ENCODE data around the gene PPM1F.
"Not testable (repeated sequence)": the region's sequence is repeated elsewhere in the genome, so short reads cannot be mapped to it uniquely, and the experiment has no call there.

PPM1F gene

DNA sequence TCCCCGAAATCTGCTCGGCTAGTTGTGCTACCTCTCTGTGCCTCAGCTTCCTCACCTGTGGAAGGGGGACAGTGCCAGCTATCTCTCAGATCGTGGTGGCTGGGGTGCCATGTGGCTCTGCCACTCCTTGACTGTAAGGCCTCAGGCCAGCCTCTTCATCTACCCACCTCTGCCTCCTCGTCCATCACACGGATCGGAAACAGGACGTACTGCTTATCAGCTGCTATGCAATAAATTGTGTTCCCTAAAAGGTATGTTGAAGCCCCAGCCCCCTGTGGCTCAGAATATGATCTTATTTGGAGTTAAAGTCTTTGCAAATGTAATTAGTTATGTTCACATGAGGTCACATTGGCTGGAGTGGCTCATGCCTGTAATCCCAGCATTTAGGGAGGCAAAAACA, 7.8 kb downstream of the PPM1F start:
- Histone ChIP-seq H3K9me3 (ENCODE audit: severe bottlenecking) (no peaks in the 10 kb centered on the region), H3K36me3 (peaks cover 3% of the 10 kb centered on the region), H3K27me3 (ENCODE audit: insufficient read depth, low read depth, severe bottlenecking) (no peaks in the 10 kb centered on the region), H3K4me3 (ENCODE audit: low read depth, low read length) (no peak overlapping the region), H3K27ac (no peak overlapping the region)
- TF ChIP-seq, protein P1, sequence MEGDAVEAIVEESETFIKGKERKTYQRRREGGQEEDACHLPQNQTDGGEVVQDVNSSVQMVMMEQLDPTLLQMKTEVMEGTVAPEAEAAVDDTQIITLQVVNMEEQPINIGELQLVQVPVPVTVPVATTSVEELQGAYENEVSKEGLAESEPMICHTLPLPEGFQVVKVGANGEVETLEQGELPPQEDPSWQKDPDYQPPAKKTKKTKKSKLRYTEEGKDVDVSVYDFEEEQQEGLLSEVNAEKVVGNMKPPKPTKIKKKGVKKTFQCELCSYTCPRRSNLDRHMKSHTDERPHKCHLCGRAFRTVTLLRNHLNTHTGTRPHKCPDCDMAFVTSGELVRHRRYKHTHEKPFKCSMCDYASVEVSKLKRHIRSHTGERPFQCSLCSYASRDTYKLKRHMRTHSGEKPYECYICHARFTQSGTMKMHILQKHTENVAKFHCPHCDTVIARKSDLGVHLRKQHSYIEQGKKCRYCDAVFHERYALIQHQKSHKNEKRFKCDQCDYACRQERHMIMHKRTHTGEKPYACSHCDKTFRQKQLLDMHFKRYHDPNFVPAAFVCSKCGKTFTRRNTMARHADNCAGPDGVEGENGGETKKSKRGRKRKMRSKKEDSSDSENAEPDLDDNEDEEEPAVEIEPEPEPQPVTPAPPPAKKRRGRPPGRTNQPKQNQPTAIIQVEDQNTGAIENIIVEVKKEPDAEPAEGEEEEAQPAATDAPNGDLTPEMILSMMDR (IDR thresholded peaks at IDR 0.05; ENCODE audit: low read depth, low read length): no peak
- no peak for DNase-seq

DNA sequence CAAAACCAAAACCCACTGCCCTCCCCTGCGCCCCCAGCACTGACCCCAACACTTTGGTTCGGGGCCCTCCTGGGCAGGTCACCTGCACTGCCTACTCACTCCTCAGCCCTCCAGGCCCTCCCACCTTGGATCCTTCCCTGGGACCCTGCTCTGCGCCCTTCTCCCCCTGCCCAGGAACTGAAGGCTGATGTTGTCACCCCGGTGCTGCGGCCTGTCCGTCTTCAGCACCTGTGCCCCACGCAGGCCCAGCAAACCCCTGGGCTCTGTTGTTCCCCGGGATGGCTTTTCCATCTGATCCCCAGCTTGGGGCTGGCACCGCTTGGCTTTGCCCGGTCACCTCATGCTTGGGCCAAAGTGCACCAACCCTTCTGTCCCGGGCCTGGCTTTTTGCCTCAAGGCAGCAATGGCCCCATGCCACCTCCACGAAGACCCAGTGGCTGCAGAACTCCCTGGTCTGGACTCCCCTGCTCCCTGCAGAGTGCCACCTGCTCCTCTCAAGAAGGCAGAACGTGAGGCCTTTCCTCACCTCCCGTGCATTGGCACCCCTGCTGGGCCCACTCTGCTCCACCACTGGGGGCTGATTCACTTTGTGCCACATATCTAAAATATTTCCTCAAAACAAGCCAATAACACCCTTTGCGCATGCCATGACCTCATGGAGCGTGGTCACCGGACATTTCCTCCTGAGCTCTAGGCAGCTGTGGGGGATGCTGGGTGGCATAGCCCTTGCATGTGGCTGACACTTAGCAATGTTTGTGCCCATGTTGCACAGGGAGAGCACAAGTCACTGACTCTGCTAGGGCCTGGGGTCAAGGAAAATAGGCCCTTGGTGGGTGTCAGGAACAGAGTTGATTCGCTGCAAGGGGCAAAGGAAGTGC, 8.8 kb downstream of the PPM1F start:
- Histone ChIP-seq H3K4me3 (ENCODE audit: low read depth, low read length) (no peak overlapping the region), H3K36me3 (peaks cover 3% of the 10 kb centered on the region), H3K27ac (no peak overlapping the region), H3K9me3 (ENCODE audit: severe bottlenecking) (no peaks in the 10 kb centered on the region), H3K27me3 (ENCODE audit: insufficient read depth, low read depth, severe bottlenecking) (no peaks in the 10 kb centered on the region)
- TF ChIP-seq, protein P1 (IDR thresholded peaks at IDR 0.05; ENCODE audit: low read depth, low read length): no peak
- DNase-seq: no peak

DNA sequence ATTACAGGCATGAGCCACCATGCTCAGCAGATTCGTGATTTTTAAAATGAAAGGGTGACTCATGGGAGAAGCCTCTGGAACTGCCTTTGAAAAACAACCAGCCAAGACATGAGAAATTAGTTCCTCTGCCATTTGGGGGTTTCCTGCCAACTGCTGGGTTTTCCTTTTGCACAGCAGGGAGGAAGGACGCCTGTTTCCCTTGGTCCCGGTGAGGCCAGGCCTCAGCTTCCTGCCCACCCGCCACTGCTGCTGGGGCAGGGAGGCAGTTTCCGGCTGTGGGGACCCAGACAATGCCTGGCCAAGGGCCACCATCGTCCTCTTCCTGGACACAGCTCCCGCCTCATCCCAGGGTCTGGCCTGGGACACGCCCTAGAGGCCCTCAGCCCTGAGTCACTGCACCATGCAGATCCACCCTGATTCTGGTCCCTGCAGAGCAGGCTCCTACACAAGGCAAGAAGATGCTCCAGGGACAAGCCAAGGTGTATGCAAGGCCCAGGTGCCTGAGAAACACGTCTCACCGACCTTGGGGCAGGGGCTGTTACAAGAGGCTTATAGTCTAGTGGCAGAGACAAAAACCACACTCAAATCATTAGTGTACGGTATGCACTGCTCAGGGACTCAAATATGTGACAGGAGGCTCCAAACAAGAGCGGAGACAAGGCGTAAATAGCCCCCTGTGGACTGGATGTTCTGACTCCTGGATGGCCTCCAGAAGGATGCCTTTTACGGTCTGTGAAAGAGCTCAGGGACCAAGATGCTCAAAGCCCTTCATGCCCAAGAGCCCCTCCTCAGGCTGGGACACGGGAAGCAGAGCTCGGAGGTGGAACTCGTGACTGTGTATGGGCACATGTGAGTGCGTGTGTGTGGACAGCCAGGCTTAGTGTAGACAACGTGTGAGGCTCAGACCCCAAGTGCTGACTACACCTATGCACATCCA, 10.0 kb downstream of the PPM1F start:
- no peaks in the 10 kb centered on the region for H3K27me3 ChIP-seq (ENCODE audit: insufficient read depth, low read depth, severe bottlenecking)
- no peak overlapping the region for H3K4me3 ChIP-seq (ENCODE audit: low read depth, low read length)
- no peak for DNase-seq
- no peaks in the 10 kb centered on the region for H3K9me3 ChIP-seq (ENCODE audit: severe bottlenecking)
- TF ChIP-seq, protein P1 (IDR thresholded peaks at IDR 0.05; ENCODE audit: low read depth, low read length): no peak
- no peak overlapping the region for H3K27ac ChIP-seq
- peaks cover 3% of the 10 kb centered on the region for H3K36me3 ChIP-seq

DNA sequence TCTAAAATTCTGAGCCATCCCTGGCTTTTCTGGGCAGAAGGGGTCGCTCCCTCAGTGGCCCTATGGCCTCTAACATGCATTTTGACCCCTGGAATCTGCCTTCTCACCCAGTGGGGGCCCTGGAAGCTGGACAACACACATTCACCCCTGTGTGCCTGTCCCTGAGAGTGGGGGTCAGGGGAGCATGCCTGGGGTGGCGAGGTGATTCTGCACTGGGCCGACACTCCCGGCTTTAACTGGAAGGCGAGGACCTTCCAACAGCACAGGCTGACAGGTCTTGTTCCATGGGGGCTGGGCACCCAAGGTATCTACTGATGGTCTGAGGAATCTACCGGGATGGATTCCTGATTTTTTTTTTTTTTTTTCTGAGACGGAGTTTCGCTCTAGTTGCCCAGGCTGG, 10.7 kb downstream of the PPM1F start:
- Histone ChIP-seq H3K27ac (no peak overlapping the region), H3K36me3 (peaks cover 3% of the 10 kb centered on the region), H3K27me3 (ENCODE audit: insufficient read depth, low read depth, severe bottlenecking) (no peaks in the 10 kb centered on the region), H3K9me3 (ENCODE audit: severe bottlenecking) (no peaks in the 10 kb centered on the region), H3K4me3 (ENCODE audit: low read depth, low read length) (no peak overlapping the region)
- TF ChIP-seq, protein P1 (IDR thresholded peaks at IDR 0.05; ENCODE audit: low read depth, low read length): no peak
- no peak for DNase-seq

DNA sequence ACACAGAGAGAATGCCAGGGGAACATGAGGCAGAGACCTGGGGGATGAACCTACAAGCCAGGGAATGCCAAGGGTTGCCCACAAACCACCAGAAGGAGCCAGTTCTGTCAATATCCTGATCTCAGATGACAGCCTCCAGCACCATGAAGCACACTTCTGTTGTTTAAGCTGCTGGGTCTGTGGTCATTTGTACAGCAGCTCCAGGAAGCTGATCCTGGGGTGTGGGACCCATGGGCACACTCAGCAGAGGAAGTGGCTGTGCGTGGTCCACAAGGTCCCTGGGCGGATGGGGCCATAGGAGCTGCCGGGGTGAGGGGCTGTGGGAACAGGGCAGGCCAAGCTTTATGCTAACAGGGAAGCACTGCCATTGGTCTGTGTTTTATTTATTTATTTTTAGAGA, 12.1 kb downstream of the PPM1F start:
- H3K27me3 ChIP-seq (ENCODE audit: insufficient read depth, low read depth, severe bottlenecking): no peaks in the 10 kb centered on the region
- TF ChIP-seq, protein P1 (IDR thresholded peaks at IDR 0.05; ENCODE audit: low read depth, low read length): no peak
- peaks cover 12% of the 10 kb centered on the region for H3K36me3 ChIP-seq
- H3K9me3 ChIP-seq (ENCODE audit: severe bottlenecking): no peaks in the 10 kb centered on the region
- DNase-seq: no peak
- no peak overlapping the region for H3K27ac ChIP-seq
- H3K4me3 ChIP-seq (ENCODE audit: low read depth, low read length): no peak overlapping the region

DNA sequence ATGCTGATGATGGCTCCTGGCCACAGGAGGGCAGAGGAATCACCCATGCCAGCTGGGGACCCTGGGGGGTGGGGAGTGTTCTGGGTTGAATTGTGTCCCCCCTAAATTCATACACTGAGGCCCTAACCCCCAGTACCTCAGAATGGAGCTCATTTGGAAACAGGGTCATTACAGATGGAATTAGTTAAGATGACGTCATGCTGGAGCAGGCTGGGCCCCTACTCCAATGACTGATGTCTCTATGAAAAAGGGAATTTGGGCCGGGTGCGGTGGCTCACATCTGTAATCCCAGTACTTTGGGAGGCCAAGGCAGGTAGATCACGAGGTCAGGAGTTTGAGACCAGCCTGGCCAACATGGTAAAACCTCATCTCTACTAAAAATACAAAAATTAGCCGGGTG, 12.7 kb downstream of the PPM1F start:
- not testable (repeated sequence) for H3K27ac ChIP-seq; H3K4me3 ChIP-seq (ENCODE audit: low read depth, low read length); DNase-seq; H3K27me3 ChIP-seq (ENCODE audit: insufficient read depth, low read depth, severe bottlenecking); H3K9me3 ChIP-seq (ENCODE audit: severe bottlenecking)
- H3K36me3 ChIP-seq: peaks cover 15% of the 10 kb centered on the region

Measured in WERI-Rb-1 (cell line).